GM12865 (cell line): ENCODE data around the gene FADS3.

ENCODE experiments used
- DNase-seq: peaks from one replicate; pipeline ENCODE4 v3.0.0; 2010; ENCODE audit warnings: low read depth
- H3K4me3 ChIP-seq: 2 replicates; pipeline ENCODE4 v1.5.1; 2011; ENCODE audit warnings: mild to moderate bottlenecking, low read depth, low read length, control low read depth
- TF ChIP-seq, protein P1 (sequence below): IDR thresholded peaks from 2 replicates; pipeline ENCODE4 v1.5.1; 2011; ENCODE audit warnings: low read length, control low read depth, low read depth, inconsistent platforms; ENCODE audit not compliant: insufficient read depth; ENCODE audit errors: missing control alignments

Gene FADS3

DNA sequence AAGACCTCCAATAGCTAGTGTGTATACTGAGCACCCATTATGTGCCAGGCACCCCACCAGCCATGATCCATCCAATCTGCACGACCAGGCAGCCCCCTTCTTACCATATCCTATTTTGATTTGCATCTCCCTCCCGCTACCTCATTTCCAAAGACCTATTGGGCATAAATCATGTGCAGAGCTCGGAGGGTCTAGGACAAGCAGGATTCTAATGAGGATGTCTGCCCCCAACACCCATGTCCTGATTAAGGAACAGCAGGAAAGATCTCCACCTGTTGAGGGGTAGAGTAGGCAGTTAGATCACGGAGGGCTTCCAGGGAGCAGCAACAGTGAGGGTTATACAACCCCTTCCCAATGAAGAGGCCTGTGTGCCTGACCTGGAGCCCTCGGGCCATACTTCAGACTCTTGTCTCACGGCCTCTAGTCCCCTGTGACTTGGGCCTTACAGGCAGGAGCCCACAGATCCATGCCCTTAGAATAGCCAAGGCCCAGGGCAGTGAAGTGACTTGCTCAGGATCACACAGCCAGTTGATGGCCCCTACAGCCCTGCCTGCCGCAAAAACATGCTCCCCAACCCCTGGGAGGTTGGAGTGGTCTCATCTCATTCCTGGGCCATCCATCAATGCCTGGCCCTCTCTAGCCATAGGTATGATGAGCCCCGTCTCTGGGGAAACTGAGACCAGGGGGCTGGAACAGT, 22.5 kb upstream of the FADS3 start:
- no peak overlapping the region for H3K4me3 ChIP-seq
- TF ChIP-seq, protein P1, sequence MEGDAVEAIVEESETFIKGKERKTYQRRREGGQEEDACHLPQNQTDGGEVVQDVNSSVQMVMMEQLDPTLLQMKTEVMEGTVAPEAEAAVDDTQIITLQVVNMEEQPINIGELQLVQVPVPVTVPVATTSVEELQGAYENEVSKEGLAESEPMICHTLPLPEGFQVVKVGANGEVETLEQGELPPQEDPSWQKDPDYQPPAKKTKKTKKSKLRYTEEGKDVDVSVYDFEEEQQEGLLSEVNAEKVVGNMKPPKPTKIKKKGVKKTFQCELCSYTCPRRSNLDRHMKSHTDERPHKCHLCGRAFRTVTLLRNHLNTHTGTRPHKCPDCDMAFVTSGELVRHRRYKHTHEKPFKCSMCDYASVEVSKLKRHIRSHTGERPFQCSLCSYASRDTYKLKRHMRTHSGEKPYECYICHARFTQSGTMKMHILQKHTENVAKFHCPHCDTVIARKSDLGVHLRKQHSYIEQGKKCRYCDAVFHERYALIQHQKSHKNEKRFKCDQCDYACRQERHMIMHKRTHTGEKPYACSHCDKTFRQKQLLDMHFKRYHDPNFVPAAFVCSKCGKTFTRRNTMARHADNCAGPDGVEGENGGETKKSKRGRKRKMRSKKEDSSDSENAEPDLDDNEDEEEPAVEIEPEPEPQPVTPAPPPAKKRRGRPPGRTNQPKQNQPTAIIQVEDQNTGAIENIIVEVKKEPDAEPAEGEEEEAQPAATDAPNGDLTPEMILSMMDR: no peak
- DNase-seq: no peak

GRCh38 chr11:61912991-61913698, 21.8 kb upstream of the FADS3 start:
- TF ChIP-seq, protein P1: no peak
- H3K4me3 ChIP-seq: no peak overlapping the region
- DNase-seq: no peak

DNA sequence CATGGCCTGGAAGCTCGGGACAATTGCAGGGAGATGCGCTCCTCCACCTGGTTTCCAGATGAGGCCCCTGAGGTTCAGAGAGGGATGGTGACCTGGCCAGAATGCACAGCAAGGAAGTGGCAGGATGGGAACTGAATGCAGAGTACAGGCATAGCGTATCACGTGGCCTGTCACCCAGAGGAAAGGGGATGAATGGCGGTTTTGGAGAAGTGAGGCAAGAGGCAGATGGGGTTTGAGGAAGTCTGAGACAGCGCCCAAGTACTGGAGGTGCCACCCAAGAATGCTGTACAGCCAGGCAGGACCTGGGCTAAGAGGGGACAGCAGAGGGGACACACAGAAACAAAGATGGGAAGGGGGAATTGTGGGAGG, 21.2 kb upstream of the FADS3 start:
- DNase-seq: no peak
- no peak overlapping the region for H3K4me3 ChIP-seq
- TF ChIP-seq, protein P1: no peak

DNA sequence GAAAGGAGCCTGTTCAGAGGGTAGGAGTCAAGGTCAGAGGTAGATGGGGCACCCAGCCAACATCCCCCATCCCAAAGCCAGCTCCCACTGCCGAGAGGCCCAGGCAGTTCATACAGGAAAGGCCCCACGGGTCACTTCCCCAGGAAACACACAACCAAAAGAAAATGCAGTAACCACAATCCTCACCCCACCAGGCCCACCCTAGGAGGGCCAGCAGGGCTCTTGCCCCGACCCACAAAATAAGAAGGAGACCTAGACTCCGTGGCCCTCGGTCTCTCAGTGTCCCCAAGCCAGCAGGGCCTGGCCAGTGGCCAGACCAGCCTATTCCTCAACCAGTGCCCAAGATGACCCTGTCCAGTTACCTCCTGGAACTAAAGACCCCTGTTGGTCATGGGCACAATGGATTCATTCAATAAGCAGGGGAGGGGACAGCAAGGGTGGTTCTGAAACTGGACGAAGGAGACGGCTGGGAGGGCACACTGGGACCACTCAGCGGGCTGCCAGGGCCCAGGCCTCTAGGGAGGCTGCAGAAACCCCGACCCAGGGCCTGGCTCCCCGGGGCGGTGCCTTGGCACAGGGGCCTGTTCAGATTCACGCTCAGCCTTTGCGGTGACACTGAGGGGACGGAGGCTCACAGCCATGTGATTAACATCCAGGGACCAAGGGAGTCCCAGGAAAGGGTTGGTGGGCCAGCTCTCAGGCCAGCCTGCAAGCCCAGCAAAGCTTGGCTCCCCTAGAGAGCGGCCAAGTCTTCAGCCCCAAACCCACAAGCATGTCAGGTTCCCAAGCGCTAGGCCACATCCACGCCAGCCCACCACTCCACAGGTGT, 20.6 kb upstream of the FADS3 start:
- H3K4me3 ChIP-seq: no peak overlapping the region
- no peak for DNase-seq
- TF ChIP-seq, protein P1: no peak

- no peak for DNase-seq
- TF ChIP-seq, protein P1: no peak
- H3K4me3 ChIP-seq: no peak overlapping the region
These were observed 19.9 kb upstream of the FADS3 start for GRCh38 chr11:61911128-61911700.

- no peak for DNase-seq
- TF ChIP-seq, protein P1: no peak
These were observed 19.1 kb upstream of the FADS3 start for GRCh38 chr11:61910187-61911127.

More at GRCh38 chr11:61910187-61911127, 19.1 kb upstream of the FADS3 start:
- no peak overlapping the region for H3K4me3 ChIP-seq
